A673 (cell line): ENCODE data around the gene DPYD.

Source experiments
- CTCF ChIP-seq: fragments of 300-800, 200-600 bp; sonication (generic); conservative IDR thresholded peaks from 2 replicates; pipeline ENCODE4 v1.5.1; 2017; ENCODE audit warnings: low read depth, mild to moderate bottlenecking, antibody characterized with exemption, low read length, moderate library complexity, mixed read lengths
- EZH2 ChIP-seq: fragments of 200-600 bp; sonication (generic); IDR thresholded peaks from 2 replicates; pipeline ENCODE4 v1.6.1; 2017; ENCODE audit warnings: borderline replicate concordance, low read depth, mild to moderate bottlenecking, mixed read lengths, antibody characterized with exemption, low read length; ENCODE audit not compliant: poor library complexity, severe bottlenecking

DNA sequence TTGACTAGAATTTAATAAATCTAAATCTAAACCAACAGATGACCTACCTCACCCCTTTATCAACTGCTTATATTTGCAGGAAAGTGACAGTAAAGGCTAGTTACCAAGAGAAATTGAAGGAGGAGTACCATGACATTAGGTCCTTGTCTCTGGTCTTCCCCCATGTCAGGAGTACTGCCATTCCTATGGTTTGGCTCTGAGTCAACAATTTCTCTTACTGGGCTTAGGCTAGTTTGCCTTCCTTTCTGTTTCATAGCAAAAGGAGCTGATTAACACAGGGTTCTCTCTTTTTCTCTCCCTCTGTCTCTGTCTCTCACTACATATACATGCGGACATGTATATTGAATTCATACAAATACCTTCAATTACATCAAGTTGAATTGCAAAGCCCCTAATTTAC is 579.9 kb downstream of the DPYD start:
- TF ChIP-seq CTCF (no peak), EZH2 (no peak)
